ENCODE data around the gene ZSCAN10.

The ZSCAN10 gene

GRCh38 chr16:3101841-3102470 is 2.9 kb upstream of the ZSCAN10 start:
- peak; percentile 52 for DNase-seq

GRCh38 chr16:3101018-3101840 is 2.1 kb upstream of the ZSCAN10 start:
- peak; percentile 68 for DNase-seq

- DNase-seq: peak; percentile 96
Observed at GRCh38 chr16:3099732-3100499, 822 bp upstream of the ZSCAN10 start.

GRCh38 chr16:3099395-3099731 is 269 bp upstream of the ZSCAN10 start:
- DNase-seq: no peak

GRCh38 chr16:3097266-3097665 is 1.8 kb downstream of the ZSCAN10 start:
- no peak for DNase-seq

- DNase-seq: no peak
Observed at GRCh38 chr16:3096362-3096761, 2.7 kb downstream of the ZSCAN10 start.

- peak; percentile 78 for DNase-seq
Observed at GRCh38 chr16:3095869-3096268, 3.2 kb downstream of the ZSCAN10 start.

- peak; percentile 74 for DNase-seq
Observed at GRCh38 chr16:3094289-3095027, 4.6 kb downstream of the ZSCAN10 start.

- DNase-seq: no peak
Observed at GRCh38 chr16:3092501-3092941, 6.6 kb downstream of the ZSCAN10 start.

GRCh38 chr16:3091551-3091950 is 7.5 kb downstream of the ZSCAN10 start:
- no peak for DNase-seq

GRCh38 chr16:3089717-3090592 is 9.1 kb downstream of the ZSCAN10 start:
- no peak for DNase-seq

GRCh38 chr16:3088925-3089716 is 10.0 kb downstream of the ZSCAN10 start:
- DNase-seq: no peak

- no peak for DNase-seq
Observed at GRCh38 chr16:3088450-3088849, 10.6 kb downstream of the ZSCAN10 start.

- DNase-seq: no peak
Observed at GRCh38 chr16:3087243-3088235, 11.6 kb downstream of the ZSCAN10 start.

- DNase-seq: no peak
Observed at GRCh38 chr16:3086596-3087242, 12.4 kb downstream of the ZSCAN10 start.

GRCh38 chr16:3085868-3086595 is 13.1 kb downstream of the ZSCAN10 start:
- DNase-seq: no peak

- DNase-seq: no peak
Observed at GRCh38 chr16:3084969-3085670, 14.0 kb downstream of the ZSCAN10 start.

GRCh38 chr16:3084491-3084890 is 14.6 kb downstream of the ZSCAN10 start:
- no peak for DNase-seq
